Mammary epithelial cell (primary cell): ENCODE data around the gene KDELR1.

ENCODE experiments used
- EZH2 ChIP-seq: IDR thresholded peaks from 2 replicates; pipeline ENCODE4 v1.6.1; 2012; ENCODE audit warnings: low read length, inconsistent platforms, borderline replicate concordance
- TF ChIP-seq, protein P1 (sequence below), 2 donors: IDR thresholded peaks in 1 of 2; conservative IDR thresholded peaks in 1 of 2; 2 replicates each; pipeline ENCODE4 v1.5.1; 2011 to 2012; ENCODE audit warnings: inconsistent platforms in 2 of 2, low read length in 2 of 2, mild to moderate bottlenecking in 2 of 2, control low read depth in 1 of 2, low read depth in 1 of 2; ENCODE audit not compliant: insufficient read depth in 1 of 2; ENCODE audit errors: extremely low read depth in 1 of 2

DNA sequence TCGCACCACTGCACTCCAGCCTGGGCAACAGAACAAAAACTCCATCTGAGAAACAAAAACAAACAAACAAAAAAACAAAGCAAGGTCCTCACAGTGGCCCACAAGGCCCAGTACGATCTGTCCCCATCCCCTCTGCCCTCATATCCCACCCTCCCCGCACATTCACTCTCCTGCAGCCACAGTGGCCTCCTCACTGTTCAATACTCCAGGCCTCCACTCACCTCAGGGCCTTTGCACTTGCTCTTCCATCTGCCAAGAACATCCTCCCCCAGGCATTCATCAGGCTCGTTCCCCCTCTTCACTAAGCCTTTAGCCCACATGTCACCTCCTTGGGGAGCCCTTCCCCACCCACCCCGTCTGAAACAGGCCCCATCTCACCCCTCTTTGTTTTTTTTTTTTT lies 32.2 kb downstream of the KDELR1 start:
- TF ChIP-seq, protein P1, sequence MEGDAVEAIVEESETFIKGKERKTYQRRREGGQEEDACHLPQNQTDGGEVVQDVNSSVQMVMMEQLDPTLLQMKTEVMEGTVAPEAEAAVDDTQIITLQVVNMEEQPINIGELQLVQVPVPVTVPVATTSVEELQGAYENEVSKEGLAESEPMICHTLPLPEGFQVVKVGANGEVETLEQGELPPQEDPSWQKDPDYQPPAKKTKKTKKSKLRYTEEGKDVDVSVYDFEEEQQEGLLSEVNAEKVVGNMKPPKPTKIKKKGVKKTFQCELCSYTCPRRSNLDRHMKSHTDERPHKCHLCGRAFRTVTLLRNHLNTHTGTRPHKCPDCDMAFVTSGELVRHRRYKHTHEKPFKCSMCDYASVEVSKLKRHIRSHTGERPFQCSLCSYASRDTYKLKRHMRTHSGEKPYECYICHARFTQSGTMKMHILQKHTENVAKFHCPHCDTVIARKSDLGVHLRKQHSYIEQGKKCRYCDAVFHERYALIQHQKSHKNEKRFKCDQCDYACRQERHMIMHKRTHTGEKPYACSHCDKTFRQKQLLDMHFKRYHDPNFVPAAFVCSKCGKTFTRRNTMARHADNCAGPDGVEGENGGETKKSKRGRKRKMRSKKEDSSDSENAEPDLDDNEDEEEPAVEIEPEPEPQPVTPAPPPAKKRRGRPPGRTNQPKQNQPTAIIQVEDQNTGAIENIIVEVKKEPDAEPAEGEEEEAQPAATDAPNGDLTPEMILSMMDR (conservative IDR thresholded peaks at IDR 0.05 in 1 of 2, IDR thresholded peaks at IDR 0.05 in 1 of 2; ENCODE audit: extremely low read depth in 1 of 2, insufficient read depth in 1 of 2, low read depth in 1 of 2, low read length in 2 of 2) = no peak
- TF ChIP-seq EZH2 = no peak
